Astrocyte (in vitro differentiated cells and primary cell): ENCODE data around the gene FZR1. TPM values are rescaled to one million over a fixed set of nuclear protein-coding genes. Genes with fewer than 3 reads are reported as not detected.

Experiments used
- DNase-seq: peaks from one replicate; pipeline ENCODE4 v3.0.0-alpha.2; 2010; ENCODE audit warnings: low read depth
- FAIRE-seq: peaks from 2 replicates; lab custom pipeline; 2011; peaks lifted over from hg19 to GRCh38; lab: Jason Lieb, UNC
- H2AFZ ChIP-seq: 2 replicates; pipeline ENCODE4 v1.6.0; 2012; ENCODE audit warnings: low read depth, low read length, inconsistent platforms
- H3K27ac ChIP-seq: 2 replicates; pipeline ENCODE4 v1.5.1; 2011; ENCODE audit warnings: low read depth, low read length, inconsistent platforms
- H3K27me3 ChIP-seq: 2 replicates; pipeline ENCODE4 v1.6.0; 2011; ENCODE audit warnings: low read length, inconsistent platforms; ENCODE audit not compliant: insufficient read depth
- H3K36me3 ChIP-seq: 2 replicates; pipeline ENCODE4 v1.5.1; 2011; ENCODE audit warnings: low read length, inconsistent platforms; ENCODE audit not compliant: insufficient read depth
- H3K4me1 ChIP-seq: 2 replicates; pipeline ENCODE4 v1.5.1; 2011; ENCODE audit warnings: low read length, inconsistent platforms; ENCODE audit not compliant: insufficient read depth
- H3K4me2 ChIP-seq: 2 replicates; pipeline ENCODE4 v1.6.0; 2012; ENCODE audit warnings: low read length, inconsistent platforms
- H3K4me3 ChIP-seq: 2 replicates; pipeline ENCODE4 v1.5.1; 2011; ENCODE audit warnings: low read depth, mild to moderate bottlenecking, low read length, inconsistent platforms; ENCODE audit not compliant: insufficient read depth
- H3K79me2 ChIP-seq: 2 replicates; pipeline ENCODE4 v1.6.0; 2012; ENCODE audit warnings: mild to moderate bottlenecking, low read length, inconsistent platforms; ENCODE audit not compliant: insufficient read depth
- H3K9ac ChIP-seq: 2 replicates; pipeline ENCODE4 v1.6.0; 2012; ENCODE audit warnings: mild to moderate bottlenecking, low read length, inconsistent platforms
- H3K9me3 ChIP-seq: 2 replicates; pipeline ENCODE4 v1.5.1; 2012; ENCODE audit warnings: low read depth, mild to moderate bottlenecking, low read length, inconsistent platforms; ENCODE audit not compliant: insufficient read depth
- H4K20me1 ChIP-seq: 2 replicates; pipeline ENCODE4 v1.6.0; 2012; ENCODE audit warnings: low read length, inconsistent platforms; ENCODE audit not compliant: insufficient read depth
- H3K27ac Mint-ChIP-seq: one replicate; pipeline ENCODE4 v1.8.0; 2021; ENCODE audit warnings: mild to moderate bottlenecking, mixed read lengths; ENCODE audit not compliant: unreplicated experiment
- H3K27me3 Mint-ChIP-seq: one replicate; pipeline ENCODE4 v1.8.0; 2021; ENCODE audit warnings: low read depth, mixed read lengths; ENCODE audit not compliant: unreplicated experiment
- H3K36me3 Mint-ChIP-seq: one replicate; pipeline ENCODE4 v1.8.0; 2021; ENCODE audit warnings: low read depth, mixed read lengths; ENCODE audit not compliant: unreplicated experiment
- H3K4me1 Mint-ChIP-seq: one replicate; pipeline ENCODE4 v1.8.0; 2021; ENCODE audit warnings: low read depth, mixed read lengths; ENCODE audit not compliant: unreplicated experiment
- H3K4me3 Mint-ChIP-seq: one replicate; pipeline ENCODE4 v1.8.0; 2021; ENCODE audit warnings: mild to moderate bottlenecking, moderate library complexity, mixed read lengths; ENCODE audit not compliant: unreplicated experiment
- H3K9me3 Mint-ChIP-seq: one replicate; pipeline ENCODE4 v1.8.0; 2021; ENCODE audit warnings: mild to moderate bottlenecking, mixed read lengths; ENCODE audit not compliant: unreplicated experiment
- CTCF ChIP-seq: IDR thresholded peaks from 2 replicates; pipeline ENCODE4 v1.5.1; 2011; ENCODE audit warnings: low read depth, mild to moderate bottlenecking, inconsistent platforms, low read length, moderate library complexity; ENCODE audit not compliant: insufficient read depth
- EZH2 ChIP-seq: IDR thresholded peaks from 2 replicates; pipeline ENCODE4 v1.6.1; 2012; ENCODE audit warnings: mild to moderate bottlenecking, low read length, inconsistent platforms; ENCODE audit not compliant: insufficient read depth
- total RNA-seq: library from RNA; stranded (reverse); gene quantifications from 2 replicates; pipeline ENCODE4 v1.2.1, GENCODE V29; 2021

The FZR1 gene
- total RNA-seq, 1 donor from 2014 or later, result 51.8 TPM

GRCh38 chr19:3533033-3533432 is 26.9 kb downstream of the FZR1 start:
- no peak overlapping the region for H3K27ac Mint-ChIP-seq
- H3K4me3 Mint-ChIP-seq, result no peak overlapping the region
- Histone ChIP-seq H3K36me3 (peaks cover 6% of the 10 kb centered on the region), H3K4me2 (no peak overlapping the region), H4K20me1 (peaks cover 53% of the 10 kb centered on the region), H3K4me3 (no peak overlapping the region), H2AFZ (no peak overlapping the region), H3K9ac (no peak overlapping the region), H3K9me3 (no peaks in the 10 kb centered on the region), H3K27ac (no peak overlapping the region), H3K4me1 (no peaks in the 10 kb centered on the region), H3K79me2 (peaks cover 4% of the 10 kb centered on the region), H3K27me3 (no peaks in the 10 kb centered on the region)
- DNase-seq (no peak), FAIRE-seq (no peak)
- no peak for TF ChIP-seq CTCF
- TF ChIP-seq EZH2, result no peak
- no peaks in the 10 kb centered on the region for H3K9me3 Mint-ChIP-seq
- H3K27me3 Mint-ChIP-seq, result no peaks in the 10 kb centered on the region
- no peaks in the 10 kb centered on the region for H3K4me1 Mint-ChIP-seq
- H3K36me3 Mint-ChIP-seq, result peaks cover 13% of the 10 kb centered on the region

- H4K20me1 ChIP-seq, result peaks cover 55% of the 10 kb centered on the region
- peaks cover 2% of the 10 kb centered on the region for H3K79me2 ChIP-seq
- no peaks in the 10 kb centered on the region for H3K4me1 ChIP-seq
- FAIRE-seq (no peak), DNase-seq (no peak)
- H3K4me3 Mint-ChIP-seq, result no peak overlapping the region
- H3K36me3 ChIP-seq, result peaks cover 6% of the 10 kb centered on the region
- H3K9me3 Mint-ChIP-seq, result no peaks in the 10 kb centered on the region
- no peaks in the 10 kb centered on the region for H3K4me1 Mint-ChIP-seq
- H3K9me3 ChIP-seq, result no peaks in the 10 kb centered on the region
- no peak overlapping the region for H3K27ac Mint-ChIP-seq
- H3K27me3 Mint-ChIP-seq, result no peaks in the 10 kb centered on the region
- no peak overlapping the region for H3K4me2 ChIP-seq
- no peak overlapping the region for H3K9ac ChIP-seq
- H2AFZ ChIP-seq, result no peak overlapping the region
- H3K4me3 ChIP-seq, result no peak overlapping the region
- no peak overlapping the region for H3K27ac ChIP-seq
- no peak for TF ChIP-seq CTCF
- TF ChIP-seq EZH2, result no peak
- peaks cover 13% of the 10 kb centered on the region for H3K36me3 Mint-ChIP-seq
- no peaks in the 10 kb centered on the region for H3K27me3 ChIP-seq
These were observed 27.6 kb downstream of the FZR1 start for GRCh38 chr19:3533563-3534216.
